Endothelial cell of umbilical vein (primary cell): ENCODE measurements around the gene PPP1R16B. TPM values are rescaled to one million over a fixed set of nuclear protein-coding genes. Genes with fewer than 3 reads are reported as not detected.

Source experiments
- BruUV-seq: library from RNA; stranded (reverse); fragments of 400-500 nt; replicated peaks from 2 replicates; lab custom pipeline; 2021; lab: Mats Ljungman, UMichigan
- CTCF ChIA-PET: fragments of 300-600, 350-600 bp; sonication (Branson Sonifier 250); formaldehyde crosslinking; loops from one replicate; lab custom pipeline; 2021; ENCODE audit warnings: antibody characterized with exemption, inconsistent platforms; lab: Charles Lee
- POLR2A ChIA-PET: fragments of 300-600, 350-600 bp; sonication (Branson Sonifier 250); formaldehyde crosslinking; loops from one replicate; lab custom pipeline; 2021; ENCODE audit warnings: antibody characterized with exemption, inconsistent platforms; lab: Charles Lee
- DNase-seq: peaks from one replicate; pipeline ENCODE4 v3.0.0-alpha.2; 2011; ENCODE audit warnings: low read depth, low spot score
- FAIRE-seq: peaks from 2 replicates; lab custom pipeline; 2011; peaks lifted over from hg19 to GRCh38; lab: Jason Lieb, UNC
- H2AFZ ChIP-seq: 2 replicates; pipeline ENCODE4 v1.6.0; 2012; ENCODE audit warnings: low read depth, low read length, control low read depth, inconsistent platforms
- H3K27ac ChIP-seq: 2 replicates; pipeline ENCODE4 v1.5.1; 2011; ENCODE audit warnings: low read depth, mild to moderate bottlenecking, control low read depth, low read length, moderate library complexity; ENCODE audit not compliant: insufficient read depth
- H3K27me3 ChIP-seq, 2 experiments: 2 replicates each; pipeline versions ENCODE4 v1.6.0 to v1.6.1; 2011; ENCODE audit warnings: low read length in 2 of 2, mixed read lengths in 1 of 2; ENCODE audit not compliant: control insufficient read depth in 2 of 2, insufficient read depth in 2 of 2
- H3K36me3 ChIP-seq, 2 experiments: 2 replicates in 1 of 2; 3 replicates in 1 of 2; pipeline ENCODE4 v1.5.1; 2011; ENCODE audit warnings: low read length in 2 of 2, mild to moderate bottlenecking in 1 of 2, moderate library complexity in 1 of 2; ENCODE audit not compliant: control insufficient read depth in 2 of 2, insufficient read depth in 2 of 2; ENCODE audit errors: extremely low read depth in 1 of 2
- H3K4me1 ChIP-seq: 3 replicates; pipeline ENCODE4 v1.5.1; 2011; ENCODE audit warnings: mild to moderate bottlenecking, low read length; ENCODE audit not compliant: control insufficient read depth, insufficient read depth; ENCODE audit errors: extremely low read depth
- H3K4me2 ChIP-seq: 2 replicates; pipeline ENCODE4 v1.6.1; 2011; ENCODE audit warnings: low read length, control low read depth, mixed read lengths; ENCODE audit not compliant: insufficient read depth
- H3K4me3 ChIP-seq, 3 experiments: fragments of 200-600 bp in 1 of 3; sonication (generic), shearing (Covaris generic) in 1 of 3; replicated peaks in 1 of 3; 2 replicates each; pipeline ENCODE4 v1.5.1; 2011 to 2016; ENCODE audit warnings: control low read depth in 3 of 3, low read length in 3 of 3, mild to moderate bottlenecking in 2 of 3, inconsistent platforms in 1 of 3, low read depth in 1 of 3, moderate library complexity in 1 of 3; ENCODE audit not compliant: insufficient read depth in 1 of 3
- H3K79me2 ChIP-seq: 2 replicates; pipeline ENCODE4 v1.6.0; 2012; ENCODE audit warnings: low read length, inconsistent platforms; ENCODE audit not compliant: control insufficient read depth, insufficient read depth
- H3K9ac ChIP-seq: replicated peaks from 2 replicates; pipeline ENCODE3; 2011; ENCODE audit warnings: low read length, control low read depth; ENCODE audit not compliant: insufficient read depth; ENCODE audit errors: extremely low read depth
- H3K9me1 ChIP-seq: replicated peaks from 3 replicates; pipeline ENCODE4 v1.6.0; 2011; ENCODE audit warnings: mild to moderate bottlenecking, low read length; ENCODE audit not compliant: control insufficient read depth, insufficient read depth; ENCODE audit errors: extremely low read depth
- H3K9me3 ChIP-seq: replicated peaks from 2 replicates; pipeline ENCODE4 v1.5.1; 2012; ENCODE audit warnings: low read length, inconsistent platforms; ENCODE audit not compliant: control insufficient read depth, insufficient read depth
- H4K20me1 ChIP-seq: replicated peaks from 2 replicates; pipeline ENCODE3; 2011; ENCODE audit warnings: mild to moderate bottlenecking, low read length; ENCODE audit not compliant: control insufficient read depth, insufficient read depth; ENCODE audit errors: extremely low read depth
- EZH2 ChIP-seq: IDR thresholded peaks from 2 replicates; pipeline ENCODE4 v1.6.1; 2012; ENCODE audit warnings: borderline replicate concordance, low read depth, mild to moderate bottlenecking, moderate library complexity, low read length, inconsistent platforms; ENCODE audit not compliant: severe bottlenecking
- FOS ChIP-seq: IDR thresholded peaks from 2 replicates; pipeline ENCODE4 v1.6.1; 2011; ENCODE audit warnings: mild to moderate bottlenecking, low read length, moderate library complexity, borderline replicate concordance; ENCODE audit not compliant: insufficient read depth
- GATA2 ChIP-seq: IDR thresholded peaks from 2 replicates; pipeline ENCODE4 v1.7.0; 2011; ENCODE audit warnings: low read depth, mild to moderate bottlenecking, moderate library complexity, mixed read lengths, low read length; ENCODE audit not compliant: insufficient read length, insufficient read depth
- JUN ChIP-seq: IDR thresholded peaks from 2 replicates; pipeline ENCODE4 v1.6.1; 2011; ENCODE audit warnings: borderline replicate concordance, low read depth; ENCODE audit not compliant: insufficient read length, insufficient read depth
- MAX ChIP-seq: IDR thresholded peaks from 2 replicates; pipeline ENCODE4 v1.6.1; 2011; ENCODE audit not compliant: insufficient read depth, insufficient read length
- MYC ChIP-seq: IDR thresholded peaks from one replicate; pipeline ENCODE4 v1.6.1; 2011; ENCODE audit warnings: mild to moderate bottlenecking, low read depth, low read length
- POLR2A ChIP-seq: IDR thresholded peaks from 2 replicates; pipeline ENCODE4 v1.6.1; 2012; ENCODE audit warnings: low read depth, mild to moderate bottlenecking, control low read depth, low read length
- POLR2AphosphoS5 ChIP-seq: IDR thresholded peaks from 2 replicates; pipeline ENCODE4 v1.6.1; 2012; ENCODE audit warnings: low read depth, mild to moderate bottlenecking, control low read depth, low read length, moderate library complexity; ENCODE audit not compliant: insufficient read depth
- dilution Hi-C: fragments of 300-500 bp; cut with MboI; formaldehyde crosslinking; loops from one replicate; pipeline ENCODE4 v1.15.0; 2019; ENCODE audit warnings: low sequenced_read_pairs; ENCODE audit not compliant: extremely low pct_ligation_motif_present
- intact Hi-C: fragments of 100-400 bp; cut with micrococcal nuclease; formaldehyde crosslinking; loops from one replicate; pipeline ENCODE4 v1.10.0; 2022
- polyA plus RNA-seq, 4 experiments: library from polyadenylated mRNA; depleted of rRNA in 3 of 4; stranded (reverse) in 3 of 4; unstranded in 1 of 4; fragments of >200 nt; gene quantifications; 2 replicates each; pipeline versions ENCODE4 v1.2.1 to v1.2.3, GENCODE V29; 2011 to 2012; ENCODE audit warnings: missing spikeins in 1 of 4
- total RNA-seq: library from RNA; stranded (reverse); gene quantifications from 2 replicates; pipeline ENCODE4 v1.2.3, GENCODE V29; 2021
- TF ChIP-seq, protein P1 (sequence below), 2 donors: IDR thresholded peaks; 1 replicate in 1 of 2; 2 replicates in 1 of 2; pipeline ENCODE4 v1.5.1; 2011; ENCODE audit warnings: low read length in 2 of 2, mild to moderate bottlenecking in 2 of 2, moderate library complexity in 2 of 2, control low read depth in 1 of 2, inconsistent platforms in 1 of 2, low read depth in 1 of 2; ENCODE audit not compliant: insufficient read depth in 1 of 2; ENCODE audit errors: extremely low read depth in 1 of 2

The PPP1R16B gene
- total and polyA plus RNA-seq, 2 donors (not counting 3 experiments of a cell fraction or from before 2014, with no cell fraction given), result 34.7 to 68.1 TPM

- no peak overlapping the region for H3K4me2 ChIP-seq
- CTCF ChIA-PET, result no interaction called here
- no peak overlapping the region for H3K9ac ChIP-seq
- no peaks in the 10 kb centered on the region for H3K27me3 ChIP-seq
- H3K79me2 ChIP-seq, result no peaks in the 10 kb centered on the region
- dilution Hi-C loops (no loop called here), intact Hi-C loops (no loop called here)
- no peaks in the 10 kb centered on the region for H3K9me1 ChIP-seq
- H3K36me3 ChIP-seq, result no peaks in the 10 kb centered on the region
- no peak for FAIRE-seq
- BruUV-seq, result no TSS peak
- POLR2A ChIA-PET, result no interaction called here
- H3K4me1 ChIP-seq, result no peaks in the 10 kb centered on the region
- H2AFZ ChIP-seq, result no peak overlapping the region
- no peaks in the 10 kb centered on the region for H4K20me1 ChIP-seq
- TF ChIP-seq POLR2A (no peak), EZH2 (no peak), MAX (no peak), FOS (no peak), JUN (no peak), GATA2 (no peak), POLR2AphosphoS5 (no peak), MYC (no peak)
- TF ChIP-seq, protein P1, sequence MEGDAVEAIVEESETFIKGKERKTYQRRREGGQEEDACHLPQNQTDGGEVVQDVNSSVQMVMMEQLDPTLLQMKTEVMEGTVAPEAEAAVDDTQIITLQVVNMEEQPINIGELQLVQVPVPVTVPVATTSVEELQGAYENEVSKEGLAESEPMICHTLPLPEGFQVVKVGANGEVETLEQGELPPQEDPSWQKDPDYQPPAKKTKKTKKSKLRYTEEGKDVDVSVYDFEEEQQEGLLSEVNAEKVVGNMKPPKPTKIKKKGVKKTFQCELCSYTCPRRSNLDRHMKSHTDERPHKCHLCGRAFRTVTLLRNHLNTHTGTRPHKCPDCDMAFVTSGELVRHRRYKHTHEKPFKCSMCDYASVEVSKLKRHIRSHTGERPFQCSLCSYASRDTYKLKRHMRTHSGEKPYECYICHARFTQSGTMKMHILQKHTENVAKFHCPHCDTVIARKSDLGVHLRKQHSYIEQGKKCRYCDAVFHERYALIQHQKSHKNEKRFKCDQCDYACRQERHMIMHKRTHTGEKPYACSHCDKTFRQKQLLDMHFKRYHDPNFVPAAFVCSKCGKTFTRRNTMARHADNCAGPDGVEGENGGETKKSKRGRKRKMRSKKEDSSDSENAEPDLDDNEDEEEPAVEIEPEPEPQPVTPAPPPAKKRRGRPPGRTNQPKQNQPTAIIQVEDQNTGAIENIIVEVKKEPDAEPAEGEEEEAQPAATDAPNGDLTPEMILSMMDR (IDR thresholded peaks at IDR 0.05; ENCODE audit: extremely low read depth in 1 of 2, insufficient read depth in 1 of 2, low read depth in 1 of 2, low read length in 2 of 2), result no peak
- no peak overlapping the region for H3K4me3 ChIP-seq
- no peak for DNase-seq
- no peak overlapping the region for H3K27ac ChIP-seq
- H3K9me3 ChIP-seq, result no peaks in the 10 kb centered on the region
These were observed 48.3 kb downstream of the PPP1R16B start for GRCh38 chr20:38853759-38854158.
